ENCODE data around the gene KRT2. TPM values are rescaled to one million over a fixed set of nuclear protein-coding genes. Genes with fewer than 3 reads are reported as not detected.

KRT2 gene
- total and polyA plus RNA-seq, 4 donors, result not detected

- Histone ChIP-seq H3K4me3 (ENCODE audit: low read depth in 1 of 3, low read length in 3 of 3) (no peak overlapping the region), H3K9ac (ENCODE audit: low read depth in 1 of 2, low read length in 2 of 2) (no peak overlapping the region), H3K36me3 (ENCODE audit: control insufficient read depth in 4 of 4, insufficient read depth in 3 of 4, low read depth in 1 of 4, low read length in 3 of 4) (no peaks in the 10 kb centered on the region), H3K4me1 (ENCODE audit: control insufficient read depth in 4 of 4, insufficient read depth in 4 of 4, low read length in 3 of 4) (no peaks in the 10 kb centered on the region), H3K27ac (ENCODE audit: low read depth in 1 of 2, low read length in 2 of 2) (no peak overlapping the region), H3K9me3 (ENCODE audit: control insufficient read depth in 4 of 4, low read length in 3 of 4) (no peaks in the 10 kb centered on the region), H3K27me3 (ENCODE audit: control insufficient read depth in 4 of 4, insufficient read depth in 4 of 4, low read length in 3 of 4) (peaks cover 0 to 4% (median 0%) of the 10 kb centered on the region in 4 donors)
- TF ChIP-seq EGR1 (IDR thresholded peaks at IDR 0.05; ENCODE audit: low read depth in 2 of 2) (no peak), JUND (IDR thresholded peaks at IDR 0.05) (no peak), HNF4G (IDR thresholded peaks at IDR 0.05) (no peak), YY1 (IDR thresholded peaks at IDR 0.05) (no peak), HNF4A (conservative IDR thresholded peaks at IDR 0.05) (no peak)
- WGBS, result 82% methylated on average over 4 of the region's 4 CpGs
- DNase-seq (ENCODE audit: low spot score), result no peak
Measured at GRCh38 chr12:52628111-52628507, 23.9 kb downstream of the KRT2 start.

- WGBS, result 64% methylated on average over 2 of the region's 2 CpGs
- H3K27me3 ChIP-seq (ENCODE audit: control insufficient read depth in 4 of 4, insufficient read depth in 4 of 4, low read length in 3 of 4), result peaks cover 0 to 4% (median 0%) of the 10 kb centered on the region in 4 donors
Measured at GRCh38 chr12:52627395-52628110, 24.5 kb downstream of the KRT2 start.

More at GRCh38 chr12:52627395-52628110, 24.5 kb downstream of the KRT2 start:
- no peak overlapping the region for H3K9ac ChIP-seq (ENCODE audit: low read depth in 1 of 2, low read length in 2 of 2)
- no peaks in the 10 kb centered on the region for H3K36me3 ChIP-seq (ENCODE audit: control insufficient read depth in 4 of 4, insufficient read depth in 3 of 4, low read depth in 1 of 4, low read length in 3 of 4)
- no peak overlapping the region for H3K4me3 ChIP-seq (ENCODE audit: low read depth in 1 of 3, low read length in 3 of 3)
- no peaks in the 10 kb centered on the region for H3K4me1 ChIP-seq (ENCODE audit: control insufficient read depth in 4 of 4, insufficient read depth in 4 of 4, low read length in 3 of 4)
- no peak for DNase-seq (ENCODE audit: low spot score)
- no peak overlapping the region for H3K27ac ChIP-seq (ENCODE audit: low read depth in 1 of 2, low read length in 2 of 2)
- no peak for TF ChIP-seq JUND (IDR thresholded peaks at IDR 0.05)
- no peak for TF ChIP-seq FOXA2 (IDR thresholded peaks at IDR 0.05)
- TF ChIP-seq YY1 (IDR thresholded peaks at IDR 0.05), result no peak
- TF ChIP-seq ATF3 (IDR thresholded peaks at IDR 0.05), result no peak
- no peak for TF ChIP-seq RAD21 (IDR thresholded peaks at IDR 0.05)
- no peak for TF ChIP-seq GABPA (IDR thresholded peaks at IDR 0.05 in 1 of 2, conservative IDR thresholded peaks at IDR 0.05 in 1 of 2)
- no peak for TF ChIP-seq EGR1 (IDR thresholded peaks at IDR 0.05; ENCODE audit: low read depth in 2 of 2)
- no peak for TF ChIP-seq FOXA1 (IDR thresholded peaks at IDR 0.05)
- no peak for TF ChIP-seq REST (IDR thresholded peaks at IDR 0.05)
- H3K9me3 ChIP-seq (ENCODE audit: control insufficient read depth in 4 of 4, low read length in 3 of 4), result no peaks in the 10 kb centered on the region

All from liver (tissue), 9 donors.